ENCODE measurements around the gene ZNF219. TPM values are rescaled to one million over a fixed set of nuclear protein-coding genes. Genes with fewer than 3 reads are reported as not detected.

ZNF219 gene
- total RNA-seq, 1 donor from 2014 or later: 31.9 TPM

DNA sequence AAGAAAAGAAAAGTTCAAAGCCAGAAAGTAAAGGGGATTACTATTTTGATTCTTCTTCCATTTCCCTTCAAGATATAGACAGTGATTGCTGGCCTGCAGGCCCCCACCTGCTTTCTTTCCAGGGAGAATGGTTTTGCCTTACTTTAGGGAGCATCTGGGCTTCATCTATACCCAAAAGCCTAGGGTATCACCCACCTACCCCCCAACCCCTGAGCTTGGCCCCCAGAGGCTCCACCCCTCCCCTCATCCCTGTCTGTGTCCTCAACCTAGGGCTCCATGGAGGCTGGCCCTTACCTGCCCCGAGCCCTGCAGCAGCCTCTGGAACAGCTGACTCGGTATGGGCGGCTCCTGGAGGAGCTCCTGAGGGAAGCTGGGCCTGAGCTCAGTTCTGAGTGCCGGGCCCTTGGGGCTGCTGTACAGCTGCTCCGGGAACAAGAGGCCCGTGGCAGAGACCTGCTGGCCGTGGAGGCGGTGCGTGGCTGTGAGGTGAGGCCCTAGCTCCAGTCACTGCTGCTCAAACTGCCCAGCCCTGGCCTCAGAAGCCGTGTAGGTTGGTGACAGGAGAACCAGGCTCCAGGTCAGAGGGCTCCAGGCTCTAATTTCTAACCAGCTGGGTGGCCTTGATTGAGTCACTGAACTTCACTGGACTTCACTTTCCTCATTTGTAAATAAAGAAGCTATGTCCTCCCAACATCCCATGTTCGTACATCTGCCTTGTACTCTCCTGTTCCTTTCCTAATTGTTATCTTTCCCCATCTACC, 14.7 kb downstream of the ZNF219 start:
- peaks cover 29% of the 10 kb centered on the region for H3K4me1 Mint-ChIP-seq (ENCODE audit: low read depth, unreplicated experiment)
- H3K9ac ChIP-seq (ENCODE audit: low read length): no peak overlapping the region
- no peak overlapping the region for H3K4me2 ChIP-seq (ENCODE audit: low read length)
- H2AFZ ChIP-seq (ENCODE audit: low read depth, low read length): no peak overlapping the region
- H3K79me2 ChIP-seq (ENCODE audit: insufficient read depth, low read length): no peaks in the 10 kb centered on the region
- peaks cover 41% of the 10 kb centered on the region for H3K36me3 Mint-ChIP-seq (ENCODE audit: low read depth, unreplicated experiment)
- no peaks in the 10 kb centered on the region for H3K9me3 Mint-ChIP-seq (ENCODE audit: unreplicated experiment)
- H3K4me3 Mint-ChIP-seq (ENCODE audit: unreplicated experiment): peak overlapping the region; percentile 2
- peaks cover 28% of the 10 kb centered on the region for H3K4me1 ChIP-seq (ENCODE audit: insufficient read depth, low read length)
- peaks cover 54% of the 10 kb centered on the region for H4K20me1 ChIP-seq (ENCODE audit: insufficient read depth, low read length)
- DNase-seq (ENCODE audit: low read depth): no peak
- H3K27me3 ChIP-seq (ENCODE audit: insufficient read depth, low read length): no peaks in the 10 kb centered on the region
- H3K36me3 ChIP-seq (ENCODE audit: insufficient read depth, low read length): peaks cover 53% of the 10 kb centered on the region
- H3K27ac ChIP-seq (ENCODE audit: low read depth, low read length): no peak overlapping the region
- no peaks in the 10 kb centered on the region for H3K27me3 Mint-ChIP-seq (ENCODE audit: low read depth, unreplicated experiment)
- peak overlapping the region; percentile 20 for H3K27ac Mint-ChIP-seq (ENCODE audit: unreplicated experiment)
- no peak for TF ChIP-seq EZH2 (IDR thresholded peaks at IDR 0.05; ENCODE audit: insufficient read depth, low read length)
- TF ChIP-seq, protein P1, sequence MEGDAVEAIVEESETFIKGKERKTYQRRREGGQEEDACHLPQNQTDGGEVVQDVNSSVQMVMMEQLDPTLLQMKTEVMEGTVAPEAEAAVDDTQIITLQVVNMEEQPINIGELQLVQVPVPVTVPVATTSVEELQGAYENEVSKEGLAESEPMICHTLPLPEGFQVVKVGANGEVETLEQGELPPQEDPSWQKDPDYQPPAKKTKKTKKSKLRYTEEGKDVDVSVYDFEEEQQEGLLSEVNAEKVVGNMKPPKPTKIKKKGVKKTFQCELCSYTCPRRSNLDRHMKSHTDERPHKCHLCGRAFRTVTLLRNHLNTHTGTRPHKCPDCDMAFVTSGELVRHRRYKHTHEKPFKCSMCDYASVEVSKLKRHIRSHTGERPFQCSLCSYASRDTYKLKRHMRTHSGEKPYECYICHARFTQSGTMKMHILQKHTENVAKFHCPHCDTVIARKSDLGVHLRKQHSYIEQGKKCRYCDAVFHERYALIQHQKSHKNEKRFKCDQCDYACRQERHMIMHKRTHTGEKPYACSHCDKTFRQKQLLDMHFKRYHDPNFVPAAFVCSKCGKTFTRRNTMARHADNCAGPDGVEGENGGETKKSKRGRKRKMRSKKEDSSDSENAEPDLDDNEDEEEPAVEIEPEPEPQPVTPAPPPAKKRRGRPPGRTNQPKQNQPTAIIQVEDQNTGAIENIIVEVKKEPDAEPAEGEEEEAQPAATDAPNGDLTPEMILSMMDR (IDR thresholded peaks at IDR 0.05; ENCODE audit: insufficient read depth, low read depth, low read length): no peak
- no peak for FAIRE-seq
- no peak overlapping the region for H3K4me3 ChIP-seq (ENCODE audit: insufficient read depth, low read depth, low read length)
- no peaks in the 10 kb centered on the region for H3K9me3 ChIP-seq (ENCODE audit: insufficient read depth, low read depth, low read length)

DNA sequence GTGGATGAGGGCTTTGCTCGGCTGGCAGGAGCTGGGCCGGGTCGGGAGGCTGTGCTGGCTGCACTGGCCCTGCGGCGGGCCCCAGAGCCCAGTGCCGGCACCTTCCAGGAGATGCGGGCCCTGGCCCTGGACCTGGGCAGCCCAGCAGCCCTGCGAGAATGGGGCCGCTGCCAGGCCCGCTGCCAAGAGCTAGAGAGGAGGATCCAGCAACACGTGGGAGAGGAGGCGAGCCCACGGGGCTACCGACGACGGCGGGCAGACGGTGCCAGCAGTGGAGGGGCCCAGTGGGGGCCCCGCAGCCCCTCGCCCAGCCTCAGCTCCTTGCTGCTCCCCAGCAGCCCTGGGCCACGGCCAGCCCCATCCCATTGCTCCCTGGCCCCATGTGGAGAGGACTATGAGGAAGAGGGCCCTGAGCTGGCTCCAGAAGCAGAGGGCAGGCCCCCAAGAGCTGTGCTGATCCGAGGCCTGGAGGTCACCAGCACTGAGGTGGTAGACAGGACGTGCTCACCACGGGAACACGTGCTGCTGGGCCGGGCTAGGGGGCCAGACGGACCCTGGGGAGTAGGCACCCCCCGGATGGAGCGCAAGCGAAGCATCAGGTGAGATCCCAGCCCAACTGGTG, 16.8 kb downstream of the ZNF219 start:
- no peak overlapping the region for H3K27ac Mint-ChIP-seq (ENCODE audit: unreplicated experiment)
- Histone ChIP-seq H4K20me1 (ENCODE audit: insufficient read depth, low read length) (peaks cover 55% of the 10 kb centered on the region), H3K9me3 (ENCODE audit: insufficient read depth, low read depth, low read length) (no peaks in the 10 kb centered on the region), H3K79me2 (ENCODE audit: insufficient read depth, low read length) (no peaks in the 10 kb centered on the region), H3K27ac (ENCODE audit: low read depth, low read length) (no peak overlapping the region), H3K4me3 (ENCODE audit: insufficient read depth, low read depth, low read length) (no peak overlapping the region), H3K36me3 (ENCODE audit: insufficient read depth, low read length) (peaks cover 67% of the 10 kb centered on the region), H3K27me3 (ENCODE audit: insufficient read depth, low read length) (no peaks in the 10 kb centered on the region), H3K4me2 (ENCODE audit: low read length) (no peak overlapping the region), H3K4me1 (ENCODE audit: insufficient read depth, low read length) (peaks cover 13% of the 10 kb centered on the region), H3K9ac (ENCODE audit: low read length) (no peak overlapping the region), H2AFZ (ENCODE audit: low read depth, low read length) (no peak overlapping the region)
- peaks cover 34% of the 10 kb centered on the region for H3K36me3 Mint-ChIP-seq (ENCODE audit: low read depth, unreplicated experiment)
- H3K4me3 Mint-ChIP-seq (ENCODE audit: unreplicated experiment): no peak overlapping the region
- H3K4me1 Mint-ChIP-seq (ENCODE audit: low read depth, unreplicated experiment): peaks cover 15% of the 10 kb centered on the region
- H3K9me3 Mint-ChIP-seq (ENCODE audit: unreplicated experiment): no peaks in the 10 kb centered on the region
- TF ChIP-seq, protein P1 (IDR thresholded peaks at IDR 0.05; ENCODE audit: insufficient read depth, low read depth, low read length): no peak
- TF ChIP-seq EZH2 (IDR thresholded peaks at IDR 0.05; ENCODE audit: insufficient read depth, low read length): no peak
- no peaks in the 10 kb centered on the region for H3K27me3 Mint-ChIP-seq (ENCODE audit: low read depth, unreplicated experiment)
- DNase-seq (ENCODE audit: low read depth): no peak
- FAIRE-seq: no peak

DNA sequence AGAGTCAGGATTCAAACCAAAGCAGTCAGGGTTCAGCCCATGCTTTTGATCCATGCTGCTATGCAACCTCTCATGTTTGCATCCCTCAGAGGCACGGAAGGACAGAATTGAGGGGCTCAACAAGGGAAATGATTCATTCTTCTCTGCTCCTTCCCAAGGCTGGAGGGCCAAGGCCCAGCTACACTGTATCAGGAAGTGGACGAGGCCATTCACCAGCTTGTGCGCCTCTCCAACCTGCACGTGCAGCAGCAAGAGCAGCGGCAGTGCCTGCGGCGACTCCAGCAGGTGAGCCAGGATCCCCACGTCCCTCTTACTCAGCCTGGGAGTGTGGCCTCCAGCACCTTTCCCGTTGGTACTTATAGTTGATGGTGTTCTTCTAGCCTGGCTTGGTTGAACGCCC, 19.7 kb downstream of the ZNF219 start:
- DNase-seq (ENCODE audit: low read depth) (no peak), FAIRE-seq (no peak)
- H3K36me3 ChIP-seq (ENCODE audit: insufficient read depth, low read length): peaks cover 62% of the 10 kb centered on the region
- H3K9me3 ChIP-seq (ENCODE audit: insufficient read depth, low read depth, low read length): no peaks in the 10 kb centered on the region
- no peak overlapping the region for H3K27ac Mint-ChIP-seq (ENCODE audit: unreplicated experiment)
- no peaks in the 10 kb centered on the region for H3K4me1 ChIP-seq (ENCODE audit: insufficient read depth, low read length)
- peaks cover under 1% of the 10 kb centered on the region for H3K4me1 Mint-ChIP-seq (ENCODE audit: low read depth, unreplicated experiment)
- no peak overlapping the region for H3K4me3 Mint-ChIP-seq (ENCODE audit: unreplicated experiment)
- H3K27me3 Mint-ChIP-seq (ENCODE audit: low read depth, unreplicated experiment): no peaks in the 10 kb centered on the region
- H3K27ac ChIP-seq (ENCODE audit: low read depth, low read length): no peak overlapping the region
- no peaks in the 10 kb centered on the region for H3K9me3 Mint-ChIP-seq (ENCODE audit: unreplicated experiment)
- peaks cover 28% of the 10 kb centered on the region for H3K36me3 Mint-ChIP-seq (ENCODE audit: low read depth, unreplicated experiment)
- H3K27me3 ChIP-seq (ENCODE audit: insufficient read depth, low read length): no peaks in the 10 kb centered on the region
- H3K9ac ChIP-seq (ENCODE audit: low read length): no peak overlapping the region
- H3K79me2 ChIP-seq (ENCODE audit: insufficient read depth, low read length): peaks cover 27% of the 10 kb centered on the region
- no peak for TF ChIP-seq EZH2 (IDR thresholded peaks at IDR 0.05; ENCODE audit: insufficient read depth, low read length)
- TF ChIP-seq, protein P1 (IDR thresholded peaks at IDR 0.05; ENCODE audit: insufficient read depth, low read depth, low read length): no peak
- H4K20me1 ChIP-seq (ENCODE audit: insufficient read depth, low read length): peaks cover 69% of the 10 kb centered on the region
- no peak overlapping the region for H3K4me3 ChIP-seq (ENCODE audit: insufficient read depth, low read depth, low read length)
- no peak overlapping the region for H2AFZ ChIP-seq (ENCODE audit: low read depth, low read length)
- H3K4me2 ChIP-seq (ENCODE audit: low read length): no peak overlapping the region
